Memory B cell (primary cell): ENCODE measurements around the gene GRM4.

Experiments used
- ATAC-seq: fragments of 150-1000 bp; cut with Tn5 transposase; 2 replicates; pipeline ENCODE4 v1.10.0; 2021; ENCODE audit warnings: low read depth, mild to moderate bottlenecking, moderate library complexity
- DNase-seq, 2 donors: peaks; one replicate each; pipeline ENCODE4 v3.0.0; 2022; ENCODE audit warnings: low spot score in 2 of 2
- H3K27ac Mint-ChIP-seq: one replicate; pipeline ENCODE4 v1.8.0; 2022; ENCODE audit warnings: mild to moderate bottlenecking, moderate library complexity, mixed read lengths
- H3K27me3 Mint-ChIP-seq: one replicate; pipeline ENCODE4 v1.8.0; 2022; ENCODE audit warnings: mixed read lengths
- H3K36me3 Mint-ChIP-seq: one replicate; pipeline ENCODE4 v1.8.0; 2022; ENCODE audit warnings: mild to moderate bottlenecking, mixed read lengths
- H3K4me1 Mint-ChIP-seq: one replicate; pipeline ENCODE4 v1.8.0; 2022; ENCODE audit warnings: mixed read lengths
- H3K4me3 Mint-ChIP-seq: one replicate; pipeline ENCODE4 v1.8.0; 2022; ENCODE audit warnings: mild to moderate bottlenecking, moderate library complexity, mixed read lengths
- H3K9me3 Mint-ChIP-seq: one replicate; pipeline ENCODE4 v1.8.0; 2022; ENCODE audit warnings: mixed read lengths

Gene GRM4

DNA sequence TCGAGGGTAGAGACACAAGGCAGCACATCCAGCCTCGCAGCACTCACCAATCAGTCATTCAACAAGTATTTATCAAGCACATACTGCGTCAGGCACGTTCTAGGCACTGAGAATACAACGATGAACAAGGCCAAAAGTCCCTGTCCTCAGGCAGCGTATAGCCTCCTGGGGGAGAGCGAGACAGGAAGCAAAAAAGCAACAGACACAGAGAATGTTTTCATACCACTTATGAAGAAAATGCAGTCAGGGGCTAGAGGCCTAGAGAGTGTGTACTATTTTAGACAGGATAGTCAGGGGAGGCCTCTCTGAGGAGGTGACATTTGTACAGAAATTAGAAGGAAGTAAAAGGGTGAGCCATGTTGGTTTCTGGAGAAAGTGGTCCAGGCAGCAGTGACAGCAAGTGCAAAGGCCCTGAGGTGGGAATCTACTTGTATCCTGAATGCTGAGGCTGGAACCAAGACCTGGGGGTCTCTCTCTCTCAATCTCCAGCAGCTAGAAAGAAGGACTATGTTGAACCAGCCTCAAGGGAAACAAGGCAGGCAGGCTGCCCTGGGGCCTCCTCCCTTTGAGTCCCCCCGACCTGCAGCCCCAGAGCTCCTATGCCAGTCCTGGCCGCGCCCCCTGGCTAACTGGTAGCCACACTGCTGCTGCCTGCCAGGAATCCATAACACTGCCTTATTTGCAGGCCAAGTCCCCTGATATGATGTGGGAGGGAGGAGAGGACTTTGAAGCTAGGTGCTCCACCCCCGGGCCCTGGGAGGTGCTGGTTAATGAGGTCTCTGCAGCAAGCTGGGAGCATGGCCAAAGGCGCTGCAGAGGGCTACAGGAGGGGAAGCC lies 151.2 kb downstream of the GRM4 start:
- DNase-seq, result no peak
- Mint-ChIP-seq H3K27ac (no peak overlapping the region), H3K36me3 (no peaks in the 10 kb centered on the region), H3K9me3 (peaks cover 6% of the 10 kb centered on the region), H3K27me3 (peaks cover 20% of the 10 kb centered on the region), H3K4me1 (no peaks in the 10 kb centered on the region), H3K4me3 (no peak overlapping the region)
- no peak for ATAC-seq

GRCh38 chr6:33993653-33994471 lies 152.0 kb downstream of the GRM4 start:
- Mint-ChIP-seq H3K4me3 (no peak overlapping the region), H3K27me3 (peaks cover 23% of the 10 kb centered on the region), H3K4me1 (no peaks in the 10 kb centered on the region), H3K27ac (no peak overlapping the region), H3K36me3 (no peaks in the 10 kb centered on the region), H3K9me3 (peaks cover 6% of the 10 kb centered on the region)
- no peak for DNase-seq
- no peak for ATAC-seq

DNA sequence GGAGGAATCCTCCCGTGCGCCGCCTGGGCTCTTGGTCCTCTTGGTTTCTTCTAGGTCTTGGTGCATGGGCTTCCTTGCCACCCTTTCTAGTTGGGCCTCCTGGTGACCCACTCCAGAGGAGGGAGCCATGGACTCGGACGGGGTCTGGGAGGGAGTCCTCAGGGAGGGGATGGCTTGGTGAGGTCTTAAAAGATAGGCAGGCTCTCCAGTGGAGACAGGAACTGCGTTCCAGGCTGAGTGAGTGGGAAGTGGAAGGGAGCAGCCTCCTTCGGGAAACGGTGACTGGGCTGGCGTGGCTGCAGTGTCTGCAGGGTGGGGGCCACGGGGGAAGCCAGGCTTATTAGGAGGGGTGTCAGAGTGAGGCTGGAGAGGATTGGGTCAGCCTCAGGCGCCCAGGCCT lies 152.8 kb downstream of the GRM4 start:
- H3K27me3 Mint-ChIP-seq, result peaks cover 24% of the 10 kb centered on the region
- no peak overlapping the region for H3K4me3 Mint-ChIP-seq
- peaks cover 6% of the 10 kb centered on the region for H3K9me3 Mint-ChIP-seq
- H3K36me3 Mint-ChIP-seq, result no peaks in the 10 kb centered on the region
- ATAC-seq (no peak), DNase-seq (no peak)
- H3K27ac Mint-ChIP-seq, result no peak overlapping the region
- no peaks in the 10 kb centered on the region for H3K4me1 Mint-ChIP-seq

- ATAC-seq, result no peak
- no peaks in the 10 kb centered on the region for H3K4me1 Mint-ChIP-seq
- H3K4me3 Mint-ChIP-seq, result no peak overlapping the region
- no peak overlapping the region for H3K27ac Mint-ChIP-seq
- H3K27me3 Mint-ChIP-seq, result peaks cover 24% of the 10 kb centered on the region
- DNase-seq, result no peak
- H3K36me3 Mint-ChIP-seq, result no peaks in the 10 kb centered on the region
- H3K9me3 Mint-ChIP-seq, result peaks cover 3% of the 10 kb centered on the region
Observed at GRCh38 chr6:33992191-33992590, 153.7 kb downstream of the GRM4 start.

GRCh38 chr6:33991610-33992009 lies 154.3 kb downstream of the GRM4 start:
- Mint-ChIP-seq H3K36me3 (no peaks in the 10 kb centered on the region), H3K9me3 (no peaks in the 10 kb centered on the region), H3K27ac (no peak overlapping the region), H3K27me3 (peaks cover 24% of the 10 kb centered on the region), H3K4me1 (no peaks in the 10 kb centered on the region), H3K4me3 (no peak overlapping the region)
- DNase-seq (no peak), ATAC-seq (no peak)

DNA sequence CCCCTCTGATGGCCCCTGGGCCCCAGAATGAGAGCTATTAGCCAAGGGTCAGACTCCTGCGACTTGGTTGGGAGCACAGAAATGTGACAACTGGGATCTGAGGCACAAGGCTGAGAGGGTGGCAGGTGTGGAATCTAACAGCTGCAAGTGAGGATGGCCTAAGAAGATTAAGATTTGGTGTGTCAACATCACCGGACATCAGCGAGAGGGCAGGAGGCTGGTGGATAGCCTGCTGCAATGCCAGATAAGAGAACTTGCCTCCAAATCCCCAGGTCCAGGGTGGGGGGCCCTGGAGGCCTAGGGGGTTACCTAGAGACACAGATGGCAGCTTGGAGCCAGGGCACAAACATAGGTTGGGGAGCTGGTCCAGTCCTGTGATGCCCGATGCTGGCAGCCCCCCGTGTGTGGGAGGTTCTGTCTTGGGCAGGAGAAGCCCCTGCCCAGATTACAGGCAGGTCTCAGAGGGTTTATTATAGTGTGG lies 155.8 kb downstream of the GRM4 start:
- Mint-ChIP-seq H3K9me3 (no peaks in the 10 kb centered on the region), H3K27me3 (peaks cover 22% of the 10 kb centered on the region), H3K4me1 (no peaks in the 10 kb centered on the region), H3K36me3 (no peaks in the 10 kb centered on the region), H3K27ac (no peak overlapping the region), H3K4me3 (no peak overlapping the region)
- ATAC-seq (no peak), DNase-seq (no peak)

DNA sequence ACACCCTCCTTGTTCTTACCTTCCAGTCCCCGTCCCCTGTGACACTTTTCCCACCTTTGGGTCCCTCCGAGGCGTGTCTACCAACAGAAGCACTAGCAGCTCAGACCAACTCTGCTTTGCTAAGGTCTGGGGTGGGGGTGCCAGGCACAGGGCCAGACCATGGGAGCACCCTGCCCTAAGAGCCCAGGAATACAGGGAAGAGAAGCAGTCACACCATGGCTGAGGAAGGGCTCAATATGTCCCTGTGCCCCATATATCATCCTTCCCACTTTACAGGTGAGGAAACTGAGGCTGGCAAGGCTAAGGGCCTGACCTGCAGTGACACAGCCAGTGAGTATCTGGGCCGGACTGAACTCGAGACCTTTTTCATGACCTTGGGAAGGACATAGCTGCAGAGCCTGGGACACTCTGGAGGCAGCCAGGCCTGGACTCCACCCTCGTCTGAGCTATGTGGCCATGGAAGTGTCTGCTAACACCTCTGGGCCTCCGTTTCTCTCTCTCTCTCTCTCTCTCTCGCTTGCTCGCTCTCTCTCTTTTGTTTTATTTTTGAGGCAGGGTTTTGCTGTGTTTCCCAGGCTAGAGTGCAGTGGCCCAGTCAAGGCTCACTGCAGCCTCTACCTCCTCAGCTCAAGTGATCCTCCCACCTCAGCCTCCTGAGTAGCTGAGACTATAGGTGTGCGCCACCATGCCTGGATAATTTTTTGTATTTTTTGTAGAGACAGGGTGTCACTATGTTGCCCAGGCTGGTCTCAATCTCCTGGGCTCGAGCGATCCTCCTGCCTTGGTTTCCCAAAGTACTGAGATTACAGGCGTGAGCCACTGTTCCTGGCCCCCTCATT lies 156.7 kb downstream of the GRM4 start:
- no peaks in the 10 kb centered on the region for H3K36me3 Mint-ChIP-seq
- peaks cover 23% of the 10 kb centered on the region for H3K27me3 Mint-ChIP-seq
- H3K4me3 Mint-ChIP-seq, result no peak overlapping the region
- H3K27ac Mint-ChIP-seq, result no peak overlapping the region
- no peaks in the 10 kb centered on the region for H3K4me1 Mint-ChIP-seq
- ATAC-seq (no peak), DNase-seq (no peak)
- no peaks in the 10 kb centered on the region for H3K9me3 Mint-ChIP-seq

DNA sequence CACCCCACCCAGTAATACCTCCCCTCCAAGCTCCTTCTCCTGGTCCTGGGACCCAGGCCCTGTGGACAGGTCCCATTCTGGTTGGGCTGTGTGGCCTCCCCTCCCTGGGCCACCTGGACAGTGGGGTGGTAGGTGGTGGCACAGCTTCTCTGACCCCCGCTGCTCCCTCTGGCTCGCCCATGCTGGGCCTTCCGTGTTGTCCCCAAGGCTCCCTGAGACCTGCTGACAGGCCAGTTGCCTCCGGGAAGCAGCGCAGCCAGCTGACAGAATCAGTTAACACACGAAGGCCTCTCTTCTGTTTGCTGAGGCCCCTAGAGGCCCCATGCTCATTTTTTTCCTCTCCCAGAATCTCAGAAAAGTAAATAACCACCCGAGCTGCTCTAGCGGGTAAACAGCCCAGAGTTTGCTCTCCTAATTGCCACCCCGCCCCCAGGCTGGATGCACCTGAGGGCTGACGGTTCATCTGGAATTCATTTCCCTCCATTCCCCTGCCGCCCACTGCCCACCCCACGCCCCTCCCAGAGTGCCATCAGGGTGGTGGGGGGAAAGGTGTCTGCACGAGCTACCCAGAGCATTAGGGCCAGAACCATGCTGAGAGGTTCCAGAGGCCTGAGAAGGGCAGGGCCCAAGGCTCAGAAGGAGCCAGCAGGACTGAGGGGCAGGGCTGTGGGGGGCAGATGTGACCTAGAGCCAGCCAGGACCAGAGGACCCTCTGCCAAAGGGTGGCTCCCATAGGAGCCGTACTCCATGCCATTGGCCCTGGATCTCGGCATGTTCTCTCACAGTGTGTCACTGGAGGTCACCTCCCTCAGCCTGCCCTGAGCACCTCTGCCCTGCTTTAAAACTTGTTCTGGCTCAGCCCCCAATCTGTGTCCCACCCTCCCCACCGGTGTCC lies 157.5 kb downstream of the GRM4 start:
- DNase-seq (no peak), ATAC-seq (no peak)
- H3K4me1 Mint-ChIP-seq, result no peaks in the 10 kb centered on the region
- no peak overlapping the region for H3K27ac Mint-ChIP-seq
- no peaks in the 10 kb centered on the region for H3K36me3 Mint-ChIP-seq
- peaks cover 25% of the 10 kb centered on the region for H3K27me3 Mint-ChIP-seq
- H3K9me3 Mint-ChIP-seq, result no peaks in the 10 kb centered on the region
- H3K4me3 Mint-ChIP-seq, result no peak overlapping the region

DNA sequence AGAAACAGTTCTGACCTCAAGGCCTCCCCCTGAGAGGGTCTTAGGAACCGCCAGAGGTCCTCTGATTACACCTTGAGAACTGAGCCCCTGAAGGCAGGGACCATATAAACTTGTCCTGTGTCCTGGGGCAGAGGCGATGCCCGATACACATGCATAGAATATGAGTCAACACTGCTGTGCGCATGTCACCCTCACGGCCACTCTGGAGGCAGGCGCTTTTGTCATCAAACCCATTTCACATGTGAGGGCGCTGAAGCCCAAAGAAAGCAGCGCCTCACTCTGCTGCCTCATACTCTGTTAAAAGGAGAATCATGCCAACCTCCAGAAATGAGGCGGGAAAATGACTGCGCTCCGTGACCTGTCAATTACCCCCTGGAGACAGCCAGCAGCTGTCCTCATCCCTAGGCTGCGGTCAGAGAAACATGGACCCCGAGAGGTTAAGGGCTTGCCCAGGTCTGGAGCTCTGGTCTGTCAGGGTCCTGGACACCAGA lies 158.3 kb downstream of the GRM4 start:
- Mint-ChIP-seq H3K4me1 (no peaks in the 10 kb centered on the region), H3K27me3 (peaks cover 21% of the 10 kb centered on the region), H3K9me3 (no peaks in the 10 kb centered on the region), H3K36me3 (no peaks in the 10 kb centered on the region), H3K27ac (no peak overlapping the region), H3K4me3 (no peak overlapping the region)
- DNase-seq (no peak), ATAC-seq (no peak)

DNA sequence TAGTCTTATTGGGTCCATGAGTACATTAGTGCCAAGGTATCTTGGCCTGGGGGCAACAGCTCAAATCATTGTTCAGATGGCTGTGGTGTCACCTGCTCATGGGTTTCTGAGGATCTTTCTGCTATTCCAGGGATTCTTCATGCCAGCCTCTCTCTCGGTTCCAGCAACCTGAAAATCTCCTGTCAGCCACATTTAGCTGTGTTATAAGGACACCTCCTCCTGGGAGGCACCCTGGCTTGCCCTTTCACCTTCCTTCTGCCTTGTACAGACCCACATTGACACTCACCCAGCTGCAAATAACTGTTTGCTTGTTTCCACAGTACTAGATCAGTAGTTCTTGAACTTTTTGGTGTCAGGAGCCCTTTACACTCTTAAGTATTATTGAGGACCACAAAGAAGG lies 159.9 kb downstream of the GRM4 start:
- Mint-ChIP-seq H3K27ac (no peak overlapping the region), H3K4me1 (no peaks in the 10 kb centered on the region), H3K4me3 (no peak overlapping the region), H3K36me3 (no peaks in the 10 kb centered on the region), H3K27me3 (peaks cover 19% of the 10 kb centered on the region), H3K9me3 (no peaks in the 10 kb centered on the region)
- DNase-seq (no peak), ATAC-seq (no peak)

DNA sequence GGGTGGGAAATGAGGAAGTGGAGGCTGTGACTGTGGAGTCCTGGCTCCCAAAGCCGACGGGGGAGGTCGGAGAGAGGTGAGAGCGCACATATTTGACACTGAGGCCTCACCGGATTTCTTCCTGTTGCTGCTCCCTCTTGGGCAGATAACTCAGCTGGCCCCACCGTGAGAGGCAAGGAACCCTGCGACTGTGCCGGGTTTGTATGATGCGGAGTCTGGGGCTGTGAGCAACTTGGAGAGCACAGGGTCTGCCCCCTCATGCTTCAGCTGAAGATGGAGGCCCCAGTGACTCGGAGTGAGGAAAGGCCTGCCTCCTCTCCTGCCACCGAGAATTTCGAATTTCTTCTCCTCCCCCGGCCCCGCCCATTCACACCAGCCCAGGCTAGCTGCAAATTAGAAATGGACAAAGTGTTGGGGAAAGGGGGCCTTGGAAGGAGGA lies 160.6 kb downstream of the GRM4 start:
- DNase-seq (no peak), ATAC-seq (no peak)
- Mint-ChIP-seq H3K27me3 (peaks cover 19% of the 10 kb centered on the region), H3K4me3 (no peak overlapping the region), H3K4me1 (no peaks in the 10 kb centered on the region), H3K36me3 (no peaks in the 10 kb centered on the region), H3K9me3 (no peaks in the 10 kb centered on the region), H3K27ac (no peak overlapping the region)

GRCh38 chr6:33984466-33985312 lies 161.2 kb downstream of the GRM4 start:
- Mint-ChIP-seq H3K4me3 (no peak overlapping the region), H3K4me1 (no peaks in the 10 kb centered on the region), H3K27ac (no peak overlapping the region), H3K36me3 (no peaks in the 10 kb centered on the region), H3K27me3 (peaks cover 20% of the 10 kb centered on the region), H3K9me3 (no peaks in the 10 kb centered on the region)
- ATAC-seq (no peak), DNase-seq (no peak)
